Heart left ventricle (tissue), 13 donors: ENCODE measurements around the gene PRKCH.

Experiments used
- CTCF ChIP-seq, 12 donors: fragments of 200-600 bp; sonication (generic) in 4 of 12; IDR thresholded peaks; one replicate each; pipeline versions ENCODE4 v1.5.0 to v1.8.0; 2018 to 2022; ENCODE audit warnings: antibody characterized with exemption in 12 of 12, mild to moderate bottlenecking in 5 of 12
- POLR2A ChIP-seq, 2 donors: fragments of 450-650 bp; IDR thresholded peaks; one replicate each; pipeline ENCODE4 v1.6.1; 2017; ENCODE audit warnings: antibody characterized with exemption in 2 of 2, mild to moderate bottlenecking in 2 of 2, moderate library complexity in 2 of 2
- donor health status: ischemic (EF 13 %, LVEDD 7.1; RV severe dilation, severe dysfunction).
- donor health status: DM: no; HTN: yes; CAD: no.
- donor health status: DM: no; HTN: no; CAD: no.
- donor health status: ischemic (EF 25% LVEDD 6.9; RV normal size, moderate dysfunction).
- donor health status: ischemic (EF 25% LVEDD 5.7; RV mildly dilated, moderate dysfunction).
- donor health status: ischemic (EF 35%, LVEDD 5.7; RV mildly dilated, moderate dysfunction).
- donor health status: nonischemic (EF 11% LVEDD 7.7; RV severe dilation, severe dysfunction).
- donor health status: DM: yes; HTN: yes; CAD: no.
- donor health status: PGD.
- donor health status: ischemic (EF 29% LVEDD 5.4; RV normal size, mild dysfunction).
- donor health status: nonischemic (EF 23%, LVEDD 6.1; RV moderate dilation, normal function).

GRCh38 chr14:61514927-61515326 is 193.5 kb downstream of the PRKCH start:
- TF ChIP-seq POLR2A (IDR thresholded peaks at IDR 0.05) (no peak), CTCF (IDR thresholded peaks at IDR 0.05) (no peak)
